Uterus (tissue), 2 donors: ENCODE data around the gene CYP4Z1.

ENCODE experiments used
- POLR2A ChIP-seq, 2 donors: fragments of 450-650 bp; IDR thresholded peaks; one replicate each; pipeline ENCODE4 v1.6.1; 2016; ENCODE audit warnings: antibody characterized with exemption in 2 of 2, mild to moderate bottlenecking in 1 of 2, moderate library complexity in 1 of 2
- TF ChIP-seq, protein P1 (sequence below), 4 experiments: fragments of 200-600 bp in 2 of 4; fragments of 450-650 bp in 2 of 4; sonication (generic) in 2 of 4; IDR thresholded peaks; one replicate each; pipeline ENCODE4 v1.5.1; 2016 to 2019; ENCODE audit warnings: antibody characterized with exemption in 4 of 4, mild to moderate bottlenecking in 2 of 4, moderate library complexity in 1 of 4

DNA sequence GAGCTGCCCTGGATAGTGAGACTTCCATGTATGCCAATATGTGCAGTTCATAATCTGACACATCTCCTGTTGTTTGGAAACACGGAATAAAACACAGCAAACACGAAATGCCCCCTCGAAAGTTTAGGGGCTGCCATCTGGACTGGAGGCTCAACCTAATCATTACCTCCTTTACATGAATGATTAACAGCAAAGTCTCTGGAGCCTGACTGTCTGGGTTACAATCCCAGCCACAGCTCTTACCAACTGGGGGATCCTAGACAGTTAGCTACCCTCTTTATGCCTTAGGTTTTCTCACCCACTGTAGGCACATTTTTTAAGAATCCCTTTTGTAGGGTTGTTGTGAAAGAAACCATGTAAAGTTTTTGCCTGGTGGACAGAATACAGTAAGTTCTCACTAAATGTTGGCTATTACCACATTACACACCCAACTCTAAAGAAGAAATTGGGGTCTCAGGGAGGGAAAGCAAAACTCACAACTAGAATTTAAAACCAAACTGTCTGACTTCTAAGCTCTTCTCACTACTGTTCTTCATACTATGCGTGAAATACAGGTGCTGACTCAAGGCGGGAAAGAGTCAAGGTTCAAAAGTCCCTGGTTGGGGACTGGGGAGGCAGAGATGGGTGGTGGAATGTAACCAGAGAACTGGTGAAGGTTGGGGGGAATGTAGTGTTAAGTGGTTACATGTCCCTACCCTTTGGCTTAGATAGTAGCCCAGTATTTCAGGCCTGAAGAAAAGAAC lies 94.4 kb downstream of the CYP4Z1 start:
- TF ChIP-seq, protein P1, sequence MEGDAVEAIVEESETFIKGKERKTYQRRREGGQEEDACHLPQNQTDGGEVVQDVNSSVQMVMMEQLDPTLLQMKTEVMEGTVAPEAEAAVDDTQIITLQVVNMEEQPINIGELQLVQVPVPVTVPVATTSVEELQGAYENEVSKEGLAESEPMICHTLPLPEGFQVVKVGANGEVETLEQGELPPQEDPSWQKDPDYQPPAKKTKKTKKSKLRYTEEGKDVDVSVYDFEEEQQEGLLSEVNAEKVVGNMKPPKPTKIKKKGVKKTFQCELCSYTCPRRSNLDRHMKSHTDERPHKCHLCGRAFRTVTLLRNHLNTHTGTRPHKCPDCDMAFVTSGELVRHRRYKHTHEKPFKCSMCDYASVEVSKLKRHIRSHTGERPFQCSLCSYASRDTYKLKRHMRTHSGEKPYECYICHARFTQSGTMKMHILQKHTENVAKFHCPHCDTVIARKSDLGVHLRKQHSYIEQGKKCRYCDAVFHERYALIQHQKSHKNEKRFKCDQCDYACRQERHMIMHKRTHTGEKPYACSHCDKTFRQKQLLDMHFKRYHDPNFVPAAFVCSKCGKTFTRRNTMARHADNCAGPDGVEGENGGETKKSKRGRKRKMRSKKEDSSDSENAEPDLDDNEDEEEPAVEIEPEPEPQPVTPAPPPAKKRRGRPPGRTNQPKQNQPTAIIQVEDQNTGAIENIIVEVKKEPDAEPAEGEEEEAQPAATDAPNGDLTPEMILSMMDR (IDR thresholded peaks at IDR 0.05): no peak
- no peak for TF ChIP-seq POLR2A (IDR thresholded peaks at IDR 0.05)
